ENCODE results near the gene CD70.
"Not testable (repeated sequence)": the region's sequence is repeated elsewhere in the genome, so short reads cannot be mapped to it uniquely, and the experiment has no call there.

The CD70 gene

DNA sequence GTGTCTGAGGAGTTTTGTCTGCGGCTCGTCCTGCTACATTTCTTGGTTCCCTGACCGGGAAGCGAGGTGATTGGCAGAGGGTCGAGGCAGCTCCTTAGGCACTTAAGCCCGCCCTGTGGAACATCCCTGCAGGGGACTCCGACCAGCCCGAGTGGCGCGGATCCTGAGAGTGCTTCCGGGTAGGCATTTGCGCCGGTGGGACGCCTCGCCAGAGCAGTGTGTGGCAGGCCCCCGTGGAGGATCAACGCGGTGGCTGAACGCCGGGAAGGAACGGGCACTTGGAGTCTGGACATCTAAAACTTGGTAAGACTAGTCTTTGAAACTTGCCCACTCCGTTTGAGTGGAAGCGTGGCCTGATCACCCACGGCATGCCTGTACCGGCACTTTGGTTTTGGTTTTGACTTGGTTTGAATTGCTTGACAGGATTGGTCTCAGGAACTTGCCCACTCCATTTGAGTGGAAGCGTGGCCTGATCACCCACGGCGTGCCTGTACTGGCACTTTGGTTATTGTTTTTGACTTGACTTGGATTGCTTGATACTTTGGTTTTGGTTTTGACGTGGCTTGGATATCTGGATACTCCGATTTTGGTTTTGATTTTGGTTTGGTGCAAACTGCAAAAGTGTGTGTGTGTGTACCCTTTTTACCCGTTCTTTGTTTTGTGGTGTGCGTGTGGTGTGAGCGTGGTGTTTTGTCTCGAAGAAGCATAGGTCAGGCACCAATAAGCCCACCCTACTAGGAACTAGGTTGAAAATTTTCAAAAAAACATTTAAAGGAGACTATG, 6.7 kb upstream of the CD70 start:
- not testable (repeated sequence) for DNase-seq

DNA sequence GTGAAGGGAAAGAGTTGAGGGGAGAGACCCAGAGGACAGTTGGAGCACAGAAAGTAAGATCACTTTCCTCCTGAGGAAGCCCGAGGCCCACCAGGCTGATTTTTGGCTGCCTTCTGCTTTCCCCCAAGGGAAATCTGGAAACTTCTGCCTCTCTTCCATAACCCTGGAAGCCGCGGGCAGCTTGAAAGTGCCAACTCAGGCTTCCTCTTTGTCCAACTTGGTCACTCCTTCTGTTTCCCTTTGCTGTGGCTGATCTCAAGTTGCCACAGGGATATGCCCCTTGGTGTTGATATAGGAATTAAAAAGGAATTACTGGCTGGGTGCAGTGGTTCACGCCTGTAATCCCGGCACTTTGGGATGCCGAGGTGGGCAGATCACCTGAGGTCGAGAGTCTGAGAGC, 5.7 kb upstream of the CD70 start:
- no peak for DNase-seq

DNA sequence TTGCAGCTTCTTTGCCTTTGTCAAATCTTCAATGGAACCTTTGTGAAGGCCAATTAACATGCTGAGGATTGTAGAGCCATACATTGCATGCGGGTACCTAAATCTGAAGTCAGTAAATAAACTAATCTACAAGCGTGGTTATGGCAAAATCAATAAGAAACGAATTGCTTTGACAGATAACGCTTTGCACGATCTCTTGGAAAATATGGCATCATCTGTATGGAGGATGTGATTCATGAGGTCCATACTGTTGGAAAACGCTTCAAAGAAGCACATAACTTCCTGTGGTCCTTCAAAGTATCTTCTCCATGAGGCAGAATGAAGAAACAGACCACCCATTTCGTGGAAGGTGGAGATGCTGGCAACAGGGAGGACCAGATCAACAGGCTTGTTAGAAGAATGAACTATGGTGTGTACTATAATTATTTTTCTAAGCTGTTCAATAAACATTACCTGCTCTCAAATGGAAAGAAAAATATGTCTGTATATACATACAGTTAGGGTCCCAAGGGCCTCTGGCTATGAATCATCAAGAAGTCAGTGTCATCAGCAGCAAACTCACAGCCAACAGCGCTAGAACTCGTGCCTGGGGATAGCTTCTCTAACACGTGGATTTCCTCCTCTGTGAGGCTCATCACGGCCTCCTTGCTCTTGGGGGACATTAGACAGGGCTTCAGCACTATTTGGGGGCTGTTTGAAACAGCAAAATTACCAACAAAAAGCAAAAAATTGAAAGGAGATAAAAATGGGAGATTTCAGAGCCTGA, 2.9 kb upstream of the CD70 start:
- no peak for DNase-seq

DNA sequence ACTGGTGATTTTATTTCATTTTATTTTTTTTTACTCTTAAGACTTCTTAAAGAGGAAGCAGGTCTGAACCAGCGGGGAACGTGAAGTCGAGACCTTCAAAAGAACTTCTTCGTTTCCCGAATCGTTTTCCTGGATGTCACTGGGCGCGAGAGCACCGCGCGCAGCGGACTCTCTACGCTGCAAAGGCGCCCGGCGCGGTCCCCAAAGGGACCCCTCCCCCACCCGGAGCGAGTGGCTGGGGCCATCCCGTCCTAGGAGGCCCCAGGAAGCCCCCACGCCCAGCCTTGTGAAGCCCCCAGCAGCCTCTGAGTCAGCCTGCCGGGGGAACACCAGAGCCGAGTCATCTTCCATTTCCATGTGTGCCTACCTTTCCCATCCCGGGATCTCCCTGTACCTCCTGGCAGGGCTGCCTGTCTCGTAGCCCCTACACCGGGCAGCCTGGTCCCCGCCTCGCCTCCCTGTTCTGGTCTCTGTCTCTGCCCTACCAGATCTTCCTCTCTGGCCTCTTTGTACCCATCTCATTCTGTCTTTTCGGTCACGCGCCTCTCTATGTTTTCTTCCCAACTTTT, 608 bp downstream of the CD70 start:
- DNase-seq: peak in 1 of 2 experiments; percentile 19

DNA sequence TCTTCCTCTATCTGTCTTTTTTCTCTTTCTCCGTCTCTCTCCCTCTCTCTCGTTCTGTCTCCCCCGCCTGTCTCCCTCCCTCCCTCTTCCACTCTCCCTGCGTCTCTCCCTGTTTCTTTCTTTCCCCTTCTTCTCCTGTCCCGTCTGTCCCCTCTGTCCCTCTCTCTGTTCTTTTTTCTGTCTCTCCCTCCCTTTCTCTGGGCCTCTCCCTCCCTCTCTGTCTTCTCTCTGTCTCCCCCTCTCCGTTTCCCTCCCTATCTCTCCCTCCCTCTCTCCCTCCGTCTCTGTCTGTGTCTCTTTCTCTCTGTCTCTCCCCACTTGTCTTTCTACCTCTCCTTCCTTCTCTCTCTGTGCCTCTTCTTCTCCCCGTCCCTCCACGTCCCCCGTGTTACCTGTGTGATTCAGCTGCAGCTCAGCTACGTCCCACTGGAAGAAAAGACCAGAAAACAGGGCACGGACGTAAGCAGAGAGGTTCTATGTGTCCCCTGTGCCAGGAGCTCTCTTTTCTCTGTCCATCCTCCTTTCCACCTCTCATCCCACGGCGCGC, 1.2 kb downstream of the CD70 start:
- DNase-seq: no peak

DNA sequence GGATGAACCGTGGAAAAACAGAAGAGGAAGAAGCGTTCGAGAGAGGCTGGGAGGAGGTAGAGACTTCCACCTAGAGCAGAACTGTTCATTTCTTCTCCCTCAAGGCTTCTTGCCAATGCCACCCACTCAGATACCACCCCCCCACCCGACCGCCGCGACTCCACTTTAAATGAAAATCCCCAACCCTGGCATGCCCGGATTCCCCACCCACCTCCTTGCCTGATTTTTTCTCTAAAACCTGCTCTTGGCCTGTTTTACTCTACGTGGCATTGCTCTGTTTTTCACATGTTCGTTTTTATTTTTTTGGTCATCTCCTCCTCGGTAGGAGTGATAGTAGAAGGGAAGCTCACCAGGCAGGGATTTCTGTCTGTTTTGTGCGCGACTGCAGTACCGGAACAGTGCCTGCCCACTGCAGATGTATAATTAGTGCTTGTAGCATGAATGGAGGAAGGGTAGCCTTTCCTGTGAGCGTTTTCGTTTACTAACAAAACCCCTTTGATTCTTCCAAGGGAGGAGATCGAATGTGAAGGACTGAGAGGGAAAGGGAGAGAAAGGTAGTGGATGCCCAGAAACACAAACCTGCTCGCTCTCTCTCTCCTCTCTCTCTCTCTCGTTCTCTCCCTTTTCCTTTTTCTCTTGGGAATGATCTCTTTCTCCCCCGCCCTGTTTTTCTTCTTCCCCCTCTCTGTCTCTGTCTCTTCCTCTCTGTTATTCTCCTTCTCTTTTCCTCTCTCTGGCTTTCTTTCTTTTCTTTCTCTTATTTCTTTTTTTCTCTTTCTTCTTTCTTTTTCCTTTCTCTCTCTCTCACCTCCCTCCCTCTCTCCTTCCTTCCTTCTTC, 2.2 kb downstream of the CD70 start:
- DNase-seq: peak; percentile 20 to 27

DNA sequence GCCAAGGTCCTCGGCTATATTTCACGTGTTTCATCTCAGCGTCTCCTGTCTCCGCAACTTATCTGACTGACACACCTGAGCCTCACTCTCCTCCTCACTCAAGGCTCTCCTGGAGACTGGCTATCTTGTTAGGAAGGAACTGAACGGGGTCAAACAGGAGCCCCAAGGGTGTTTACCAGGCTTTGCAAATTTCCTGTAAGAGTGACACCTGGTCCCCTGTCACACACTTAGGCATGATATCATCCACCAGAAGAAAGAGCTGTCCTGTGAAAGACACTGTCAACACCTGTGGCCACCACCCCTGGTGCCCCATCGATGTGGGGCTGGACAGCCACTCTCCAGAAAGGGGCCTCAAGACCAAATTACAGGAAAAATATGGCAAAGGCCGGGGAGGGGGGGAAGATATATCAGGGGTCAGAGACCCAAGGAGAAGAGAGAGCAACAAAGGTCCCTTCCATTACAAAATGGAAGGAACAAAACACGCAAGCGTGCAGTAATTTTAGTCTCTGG, 2.9 kb downstream of the CD70 start:
- DNase-seq: no peak

DNA sequence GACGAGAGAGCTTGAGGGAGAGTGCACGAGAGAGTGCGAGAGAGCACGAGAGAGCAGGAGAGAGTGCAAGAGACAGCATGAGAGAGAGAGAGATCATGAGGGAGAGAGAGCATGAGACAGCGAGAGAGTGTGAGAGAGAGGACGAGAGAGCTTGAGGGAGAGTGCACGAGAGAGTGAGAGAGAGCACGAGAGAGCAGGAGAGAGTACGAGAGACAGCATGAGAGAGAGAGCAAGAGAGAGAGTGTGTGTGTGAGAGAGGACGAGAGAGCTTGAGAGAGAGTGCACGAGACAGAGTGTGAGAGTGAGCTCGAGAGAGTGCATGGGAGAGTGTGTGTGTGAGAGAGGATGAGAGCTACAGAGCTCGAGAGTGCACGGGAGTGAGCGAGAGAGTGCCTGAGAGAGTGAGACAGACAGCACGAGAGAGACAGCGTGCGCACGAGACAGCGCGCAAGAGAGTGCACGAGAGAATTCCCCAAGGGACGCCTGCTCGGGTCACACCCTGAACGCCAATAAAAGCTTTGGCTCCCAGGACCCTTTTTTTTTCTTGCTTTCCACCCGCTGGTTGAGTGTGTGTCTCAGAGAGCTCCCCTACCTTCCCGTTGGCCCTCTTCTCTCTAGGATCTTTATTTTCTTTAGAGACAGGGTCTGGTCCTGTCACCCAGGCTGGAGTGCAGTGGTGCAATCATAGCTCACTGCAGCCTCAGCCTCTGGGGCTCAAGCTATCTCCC, 3.7 kb downstream of the CD70 start:
- no peak for DNase-seq

DNA sequence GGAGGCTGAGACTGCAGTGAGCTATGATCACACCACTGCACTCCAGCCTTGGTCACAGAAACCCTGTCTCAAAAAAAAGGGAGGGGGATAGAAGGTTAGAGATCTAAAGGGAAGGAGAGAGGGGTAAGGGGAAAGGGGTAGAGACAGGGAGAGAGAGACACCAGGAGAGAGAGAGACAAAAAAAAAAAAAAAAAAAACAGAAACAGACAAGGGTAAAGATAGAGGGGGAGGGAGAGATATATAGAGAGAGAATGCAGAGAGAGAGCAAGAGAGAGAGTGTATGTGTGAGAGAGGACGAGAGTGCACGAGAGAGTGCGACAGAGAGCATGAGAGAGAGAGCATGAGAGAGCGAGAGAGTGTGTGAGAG, 4.2 kb downstream of the CD70 start:
- DNase-seq: no peak

DNA sequence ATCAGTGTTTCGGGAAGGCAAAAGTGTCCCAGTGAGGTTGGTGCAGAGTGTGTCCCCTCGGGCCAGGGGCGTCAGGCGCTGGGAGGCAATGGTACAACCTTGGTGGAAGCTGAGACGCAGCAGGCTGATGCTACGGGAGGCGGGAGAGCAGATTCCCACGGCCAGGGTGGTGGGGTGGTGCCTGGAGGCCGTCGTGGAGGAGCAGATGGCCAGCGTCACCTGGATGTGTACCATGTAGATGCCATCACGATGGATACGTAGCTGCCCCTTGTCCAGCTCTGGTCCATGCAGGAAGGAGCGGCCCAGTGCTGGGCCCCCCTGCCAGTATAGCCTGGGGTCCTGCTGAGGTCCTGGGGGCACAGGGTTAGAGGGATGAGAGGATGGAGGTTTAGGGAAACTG, 4.9 kb downstream of the CD70 start:
- DNase-seq: no peak

DNA sequence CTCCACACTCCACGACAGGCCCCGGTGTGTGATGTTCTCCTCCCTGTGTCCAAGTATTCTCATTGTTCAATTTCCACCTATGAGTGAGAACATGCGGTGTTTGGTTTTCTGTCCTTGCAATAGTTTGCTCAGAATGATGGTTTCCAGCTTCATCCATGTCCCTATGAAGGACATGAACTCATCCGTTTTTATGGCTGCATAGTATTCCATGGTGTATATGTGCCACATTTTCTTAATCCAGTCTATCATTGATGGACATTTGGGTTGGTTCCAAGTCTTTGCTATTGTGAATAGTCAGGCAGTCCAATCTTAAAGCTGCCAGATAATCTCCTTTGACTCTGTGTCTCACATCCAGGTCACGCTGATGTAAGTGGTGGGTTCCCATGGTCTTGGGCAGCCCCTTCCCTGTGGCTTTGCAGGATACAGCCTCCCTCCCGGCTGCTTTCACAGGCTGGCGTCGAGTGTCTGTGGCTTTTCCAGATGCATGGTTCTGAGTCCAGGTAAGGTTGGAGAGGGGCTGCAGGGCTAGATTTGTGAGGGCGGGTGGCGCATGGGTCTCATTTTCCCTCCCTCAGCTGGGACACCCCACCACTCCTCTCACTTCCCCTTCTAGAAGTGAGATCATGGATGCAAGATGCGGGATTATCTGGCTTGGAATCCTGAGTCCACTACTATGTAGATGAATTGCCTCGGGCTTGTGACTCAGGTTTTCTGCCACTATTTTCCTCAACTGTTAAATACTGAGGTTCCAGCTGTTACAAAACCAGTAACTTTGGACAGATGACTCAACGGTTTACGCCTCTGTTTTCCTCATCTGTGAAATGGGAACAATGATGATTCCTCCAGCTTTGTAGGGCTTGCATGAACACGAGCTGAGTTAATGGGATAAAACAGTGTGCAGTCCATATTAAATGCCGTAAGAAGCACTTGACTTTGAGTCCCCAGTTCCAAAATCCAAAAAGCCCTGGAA, 8.2 kb downstream of the CD70 start:
- DNase-seq: not testable (repeated sequence)

DNA sequence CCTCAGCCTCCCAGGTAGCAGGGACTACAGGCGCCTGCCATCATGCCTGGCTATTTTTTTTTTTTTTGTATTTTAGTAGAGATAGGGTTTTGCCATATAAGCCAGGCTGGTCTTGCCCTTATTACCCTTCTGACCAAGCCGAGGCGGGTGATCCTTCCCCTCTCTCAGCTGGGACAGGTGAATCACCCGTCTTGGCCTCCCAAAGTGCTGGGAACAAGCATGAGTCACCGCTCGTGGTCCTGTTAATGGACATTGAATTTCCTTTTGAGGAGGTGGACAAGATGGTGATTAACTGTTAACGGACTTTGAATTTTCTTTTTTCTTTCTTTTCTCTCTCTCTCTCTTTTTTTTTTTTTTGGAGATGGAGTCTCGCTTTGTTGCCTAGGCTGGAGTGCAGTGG, 10.6 kb downstream of the CD70 start:
- DNase-seq: no peak

DNA sequence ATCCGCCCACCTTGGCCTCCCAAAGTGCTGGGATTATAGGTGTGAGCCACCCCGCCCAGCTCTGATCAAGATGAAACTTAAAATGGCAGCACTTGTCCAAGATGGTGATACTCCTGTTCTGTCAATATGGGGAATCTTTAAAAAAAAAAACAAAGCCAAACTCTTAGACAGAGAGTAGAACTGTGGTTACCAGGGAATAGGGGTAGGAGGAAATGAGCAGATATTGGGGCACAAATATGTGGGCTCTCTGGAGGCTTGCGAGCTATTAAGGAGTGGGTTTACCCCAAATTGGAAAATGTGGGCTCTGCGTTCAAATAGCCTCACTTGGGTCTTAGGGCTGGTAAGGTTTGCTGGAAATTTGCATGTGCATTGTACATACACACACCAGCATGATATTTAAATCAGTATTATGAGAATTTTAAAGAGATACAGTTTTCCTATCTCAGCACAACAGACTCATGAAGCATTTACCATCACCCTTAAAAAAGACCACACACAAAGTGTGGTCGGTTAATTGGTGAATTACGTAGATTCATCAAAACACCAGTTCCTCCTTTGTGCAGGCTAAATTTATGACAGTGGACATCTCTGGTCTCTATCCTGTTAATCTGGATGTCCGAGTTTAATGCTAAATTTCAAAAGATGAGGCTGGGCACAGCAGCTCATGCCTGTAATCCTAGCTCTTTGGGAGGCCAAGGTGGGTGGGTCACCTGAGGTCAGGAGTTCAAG, 11.3 kb downstream of the CD70 start:
- no peak for DNase-seq

DNA sequence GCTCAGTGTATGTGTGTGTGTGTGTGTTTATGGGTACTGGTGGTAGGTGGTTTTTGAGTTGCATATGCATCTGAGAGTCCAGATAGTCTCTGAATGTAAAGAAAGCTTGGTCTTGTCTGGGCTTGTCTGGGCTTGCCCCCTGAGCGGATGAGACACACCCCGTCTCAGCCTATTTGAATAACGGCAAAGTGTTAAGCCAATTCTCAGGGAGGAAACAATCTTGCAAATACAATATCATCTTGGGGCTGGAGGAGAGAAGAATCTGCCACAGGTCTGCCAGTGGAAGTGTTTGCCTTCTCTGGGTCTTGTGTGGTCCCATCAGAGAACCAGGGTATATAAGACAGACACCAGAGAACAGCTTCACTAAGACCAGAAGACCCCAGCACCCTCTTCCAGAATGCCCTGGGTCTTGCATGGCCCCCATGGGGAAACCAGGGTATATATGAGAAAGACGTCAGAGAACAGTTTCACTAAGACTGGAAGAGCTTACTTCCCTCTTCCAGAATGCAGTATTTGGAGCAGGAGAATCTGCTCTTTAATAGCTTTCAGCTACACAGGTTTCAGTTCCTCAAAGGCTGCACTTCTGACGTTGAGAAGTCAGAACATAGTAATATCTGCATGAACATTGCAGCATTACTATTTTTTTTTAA, 13.3 kb downstream of the CD70 start:
- no peak for DNase-seq

DNA sequence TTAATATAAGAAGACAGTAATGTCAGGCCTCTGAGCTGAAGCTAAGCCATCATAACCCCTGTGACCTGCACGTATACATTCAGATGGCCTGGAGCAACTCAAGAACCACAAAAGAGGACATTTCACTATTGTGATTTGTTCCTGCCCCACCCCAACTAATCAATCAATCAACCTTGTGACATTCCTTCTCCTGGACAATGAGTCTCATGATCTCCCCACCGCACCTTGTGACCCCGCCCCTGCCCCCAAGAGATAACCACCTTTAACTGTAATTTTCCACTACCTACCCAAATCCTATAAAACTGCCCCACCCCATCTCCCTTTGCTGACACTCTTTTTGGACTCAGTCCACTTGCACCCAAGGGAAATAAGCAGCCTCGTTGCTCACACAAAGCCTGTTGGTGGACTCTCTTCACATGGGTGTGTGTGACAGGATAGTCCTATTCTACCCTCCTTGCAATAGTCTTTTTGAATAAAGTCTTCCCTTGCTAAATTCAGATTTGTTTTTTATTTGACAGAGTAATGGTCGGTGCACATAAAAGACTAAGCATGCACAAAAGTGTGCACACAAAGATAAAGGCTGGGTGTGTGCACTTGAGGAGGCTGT, 14.0 kb downstream of the CD70 start:
- DNase-seq: no peak

DNA sequence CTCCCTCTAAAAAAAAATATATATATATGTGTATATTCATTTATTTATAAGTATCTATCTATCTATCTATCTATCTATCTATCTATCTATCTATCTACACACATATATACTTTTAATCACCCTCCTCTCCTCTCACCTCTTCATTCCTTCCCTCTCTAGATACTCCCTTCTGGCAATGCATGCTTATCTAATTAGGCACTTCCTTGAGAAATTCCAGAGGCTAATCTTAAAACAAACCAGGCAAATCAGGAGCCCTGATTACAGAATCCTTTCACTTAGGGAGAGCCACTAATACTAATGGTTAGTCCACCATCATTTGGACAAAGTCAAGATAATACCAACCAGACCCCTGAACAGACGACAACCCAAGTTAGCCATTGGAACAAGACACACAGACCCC, 17.6 kb downstream of the CD70 start:
- no peak for DNase-seq

DNA sequence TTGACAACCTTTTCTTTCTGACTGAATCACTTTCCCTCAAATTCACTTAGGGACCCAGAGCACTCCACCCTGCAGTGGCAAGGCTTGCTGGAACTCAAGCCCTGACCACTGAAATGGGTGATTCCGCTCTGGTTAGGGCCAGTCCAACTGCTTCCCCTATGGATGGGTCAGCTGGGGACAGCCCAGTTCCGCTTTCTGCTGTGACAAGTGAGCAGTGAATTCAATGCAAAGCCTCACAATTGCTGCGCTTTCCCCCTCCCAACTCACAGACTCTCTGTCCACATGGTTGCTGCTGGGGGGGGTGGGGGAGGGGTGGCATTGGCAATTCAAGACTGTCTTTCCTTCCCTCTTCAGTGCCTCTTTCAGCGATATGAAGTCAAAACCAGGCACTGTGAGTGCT, 18.7 kb downstream of the CD70 start:
- DNase-seq: no peak

DNA sequence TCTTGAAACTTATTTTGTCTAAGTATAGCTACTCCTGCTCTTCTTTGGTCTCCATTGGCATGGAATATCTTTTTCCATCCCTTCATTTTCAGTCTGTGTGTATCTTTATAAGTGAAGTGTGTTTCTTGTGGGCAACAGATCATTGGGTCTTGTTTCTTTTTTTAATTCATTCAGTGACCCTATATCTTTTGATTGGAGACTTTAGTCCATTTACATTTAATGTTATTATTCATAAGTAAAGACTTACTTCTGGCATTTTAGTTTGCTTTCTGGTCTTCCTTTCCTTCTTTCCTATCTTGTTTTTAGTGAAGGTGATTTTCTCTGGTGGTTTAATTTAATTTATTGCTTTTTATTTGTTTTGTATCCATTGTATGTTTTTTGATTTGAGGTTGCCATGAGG, 19.8 kb downstream of the CD70 start:
- DNase-seq: no peak

DNA sequence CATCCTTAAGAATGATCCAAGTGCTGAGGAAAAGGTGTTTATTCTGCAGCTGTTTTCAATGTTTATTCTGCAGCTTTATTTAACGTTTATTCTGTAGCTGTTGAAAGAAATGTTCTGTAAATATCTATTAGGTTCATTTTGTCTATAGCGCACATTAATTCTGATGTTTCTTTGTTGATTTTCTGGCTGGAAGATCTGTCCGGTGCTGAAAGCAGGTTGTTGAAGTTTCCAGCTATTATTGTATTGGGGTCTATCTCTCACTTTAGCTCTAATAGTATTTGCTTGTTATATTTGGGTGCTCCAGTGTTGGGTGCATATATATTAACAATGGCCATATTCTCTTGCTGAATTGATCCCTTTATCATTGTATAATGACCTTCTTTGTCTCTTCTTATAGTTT, 20.2 kb downstream of the CD70 start:
- no peak for DNase-seq

Data from stimulated activated CD4-positive, alpha-beta T cell treated with anti-CD3 and anti-CD28 coated beads, Interleukin-4, amount 100 ng/mL, for 4 hours (primary cell).